Stomach smooth muscle (tissue), 2 donors: ENCODE results near the gene SNX17.
A peak's percentile ranks its signal among the peaks of the same experiment; 100 is the strongest.

Experiments used
- H3K27ac ChIP-seq: one replicate; pipeline ENCODE4 v1.7.0; 2013; ENCODE audit warnings: mild to moderate bottlenecking, low read length, inconsistent platforms
- H3K27me3 ChIP-seq, 2 donors: one replicate each; pipeline ENCODE4 v1.7.0; 2013; ENCODE audit warnings: low read length in 2 of 2; ENCODE audit not compliant: insufficient read depth in 2 of 2, control insufficient read depth in 1 of 2
- H3K36me3 ChIP-seq, 2 donors: one replicate each; pipeline ENCODE4 v1.7.0; 2013; ENCODE audit warnings: low read length in 2 of 2; ENCODE audit not compliant: control insufficient read depth in 2 of 2, insufficient read depth in 2 of 2
- H3K4me1 ChIP-seq: one replicate; pipeline ENCODE4 v1.7.0; 2013; ENCODE audit warnings: low read length; ENCODE audit not compliant: control insufficient read depth, insufficient read depth
- H3K4me3 ChIP-seq, 2 donors: one replicate each; pipeline ENCODE4 v1.7.0; 2013; ENCODE audit warnings: low read length in 2 of 2
- H3K9ac ChIP-seq, 2 donors: one replicate each; pipeline ENCODE4 v1.7.0; 2013; ENCODE audit warnings: low read length in 2 of 2, mild to moderate bottlenecking in 1 of 2
- H3K9me3 ChIP-seq, 2 donors: one replicate each; pipeline ENCODE4 v1.7.0; 2013; ENCODE audit warnings: low read length in 2 of 2; ENCODE audit not compliant: control insufficient read depth in 2 of 2
- donor health status: healthy.
- donor health status: Pancreatic carcinoma.

The SNX17 gene

GRCh38 chr2:27378809-27379290 lies 8.4 kb downstream of the SNX17 start:
- Histone ChIP-seq H3K9ac (peak overlapping the region in 1 of 2 donors; percentile 75), H3K4me3 (no peak overlapping the region), H3K36me3 (peaks cover 34 to 58% of the 10 kb centered on the region in 2 donors), H3K4me1 (peaks cover 21% of the 10 kb centered on the region), H3K27ac (no peak overlapping the region), H3K9me3 (no peaks in the 10 kb centered on the region), H3K27me3 (no peaks in the 10 kb centered on the region)

DNA sequence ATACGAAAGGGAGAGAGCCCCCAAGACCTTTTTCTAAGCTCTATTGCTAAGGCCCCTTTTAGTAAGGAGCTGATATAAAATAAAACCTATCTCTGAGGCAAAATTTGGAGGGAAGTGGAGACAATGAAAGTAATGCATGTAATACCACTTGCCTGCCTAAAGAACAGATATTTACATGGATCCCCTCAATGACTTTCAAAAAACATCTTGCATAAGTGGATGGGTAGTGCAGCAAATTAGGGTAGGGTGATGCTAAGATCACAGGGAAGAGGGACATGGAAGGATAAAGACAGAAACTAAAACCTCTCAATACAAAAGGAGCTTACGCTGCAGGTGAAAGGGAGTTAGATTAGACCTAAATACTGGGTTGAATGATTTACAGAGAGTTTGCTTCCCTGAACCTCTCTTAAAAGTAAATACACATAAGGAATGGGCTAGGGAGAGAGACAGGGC lies 9.0 kb downstream of the SNX17 start:
- Histone ChIP-seq H3K36me3 (peaks cover 37 to 58% of the 10 kb centered on the region in 2 donors), H3K4me3 (peak overlapping the region; percentile 65 to 83), H3K4me1 (peaks cover 21% of the 10 kb centered on the region), H3K27me3 (no peaks in the 10 kb centered on the region), H3K9ac (peak overlapping the region; percentile 22 to 75), H3K9me3 (no peaks in the 10 kb centered on the region), H3K27ac (peak overlapping the region; percentile 80)

DNA sequence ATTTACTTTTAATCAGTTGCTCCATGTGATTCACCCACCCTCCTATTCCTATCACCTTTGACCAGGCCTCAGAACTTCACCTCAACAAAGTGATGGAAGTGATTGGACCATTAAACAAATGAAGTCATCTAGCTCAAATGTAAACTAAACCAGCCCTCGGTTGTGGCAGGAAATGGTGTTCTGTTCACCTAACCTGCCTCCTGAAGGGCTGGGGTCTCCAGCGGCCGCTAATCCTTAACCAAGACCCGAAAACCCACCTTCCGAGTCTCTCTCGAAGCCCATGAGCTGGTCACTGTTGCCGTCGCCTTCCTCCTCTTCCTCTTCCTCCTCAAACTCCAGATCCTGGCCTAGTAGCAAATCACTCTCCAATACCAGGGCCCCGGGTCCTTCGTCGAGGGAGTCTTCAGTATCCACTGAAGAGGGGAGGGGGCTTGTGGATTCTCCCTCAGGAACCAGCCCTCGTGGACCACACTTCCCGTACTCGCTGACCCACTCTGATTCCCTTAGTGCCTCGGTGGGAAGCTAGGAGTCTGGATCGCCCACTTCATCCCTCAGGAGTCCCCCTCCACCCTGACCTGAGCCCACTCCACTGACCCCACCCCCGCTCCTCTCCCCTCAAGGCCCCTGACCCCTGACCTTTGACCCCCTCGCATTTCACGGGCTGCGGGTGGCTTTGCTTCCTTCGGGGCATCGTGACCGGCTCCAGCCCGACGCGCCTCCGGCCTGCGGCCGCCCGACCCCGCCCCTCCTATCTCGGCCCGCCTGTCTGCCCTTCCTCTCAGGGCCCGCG lies 9.6 kb downstream of the SNX17 start:
- peaks cover 38 to 57% of the 10 kb centered on the region in 2 donors for H3K36me3 ChIP-seq
- peak overlapping the region; percentile 65 to 83 for H3K4me3 ChIP-seq
- H3K27ac ChIP-seq, result peak overlapping the region; percentile 80
- no peaks in the 10 kb centered on the region for H3K9me3 ChIP-seq
- no peaks in the 10 kb centered on the region for H3K27me3 ChIP-seq
- H3K4me1 ChIP-seq, result peaks cover 21% of the 10 kb centered on the region
- H3K9ac ChIP-seq, result peak overlapping the region; percentile 75 to 92

- no peaks in the 10 kb centered on the region for H3K27me3 ChIP-seq
- no peaks in the 10 kb centered on the region for H3K9me3 ChIP-seq
- peaks cover 35 to 54% of the 10 kb centered on the region in 2 donors for H3K36me3 ChIP-seq
- peaks cover 21% of the 10 kb centered on the region for H3K4me1 ChIP-seq
- H3K27ac ChIP-seq, result peak within 1 kb of the TSS; percentile 94
- H3K9ac ChIP-seq, result peak within 1 kb of the TSS; percentile 88 to 92
- peak within 1 kb of the TSS; percentile 83 for H3K4me3 ChIP-seq
Measured at GRCh38 chr2:27380626-27381545, 10.5 kb downstream of the SNX17 start, which contains the start of gene ZNF513. Gene ZNF513 (minus strand): TSS chr2:27380734. CDS start chr2:27380526, 208 bp downstream.

DNA sequence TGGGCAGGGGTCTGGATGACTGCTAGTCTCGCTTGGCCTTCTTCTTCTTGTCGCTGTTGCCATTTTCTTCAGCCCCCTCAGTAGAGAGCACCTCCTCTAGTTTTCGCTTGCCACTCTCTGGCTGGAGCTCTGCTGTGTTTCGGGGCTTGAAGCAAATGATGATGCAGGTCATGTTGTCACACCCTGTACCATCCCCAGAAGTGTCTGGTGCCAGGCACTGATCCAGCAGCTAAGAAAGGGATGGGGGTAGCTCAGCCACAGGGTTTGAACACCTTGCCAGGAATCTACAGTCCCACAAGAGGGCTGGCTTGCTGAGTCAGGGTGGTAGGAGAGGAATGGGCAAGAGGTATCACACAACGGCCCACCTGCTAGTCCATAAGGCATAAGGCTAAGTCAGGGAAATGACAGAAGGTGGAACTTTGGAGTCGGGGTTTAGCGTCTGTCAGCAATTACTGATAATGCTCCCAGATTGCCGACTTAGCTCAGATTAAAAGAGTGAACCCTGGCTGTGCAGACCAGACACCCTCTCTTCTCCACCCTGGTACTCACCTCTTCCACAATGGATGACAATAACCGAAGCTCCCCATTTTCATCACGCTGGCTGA lies 11.3 kb downstream of the SNX17 start:
- Histone ChIP-seq H3K27me3 (no peaks in the 10 kb centered on the region), H3K36me3 (peaks cover 27 to 48% of the 10 kb centered on the region in 2 donors), H3K4me1 (peaks cover 21% of the 10 kb centered on the region), H3K9ac (peak overlapping the region in 1 of 2 donors; percentile 21), H3K4me3 (peak overlapping the region in 1 of 2 donors; percentile 83), H3K9me3 (no peaks in the 10 kb centered on the region), H3K27ac (peak overlapping the region; percentile 94)

- Histone ChIP-seq H3K27me3 (no peaks in the 10 kb centered on the region), H3K27ac (no peak overlapping the region), H3K36me3 (peaks cover 1 to 2% of the 10 kb centered on the region in 2 donors)
Measured at GRCh38 chr2:27390822-27391679, 20.6 kb downstream of the SNX17 start.

GRCh38 chr2:27393225-27393624 lies 22.8 kb downstream of the SNX17 start:
- H3K9me3 ChIP-seq, result no peaks in the 10 kb centered on the region
- peaks cover 0 to 2% of the 10 kb centered on the region in 2 donors for H3K36me3 ChIP-seq
- no peak overlapping the region for H3K9ac ChIP-seq
- no peak overlapping the region for H3K27ac ChIP-seq
- no peak overlapping the region for H3K4me3 ChIP-seq
- no peaks in the 10 kb centered on the region for H3K27me3 ChIP-seq
- no peaks in the 10 kb centered on the region for H3K4me1 ChIP-seq

More at GRCh38 chr2:27390822-27391679, 20.6 kb downstream of the SNX17 start:
- Histone ChIP-seq H3K4me1 (no peaks in the 10 kb centered on the region), H3K4me3 (no peak overlapping the region), H3K9me3 (no peaks in the 10 kb centered on the region), H3K9ac (no peak overlapping the region)

DNA sequence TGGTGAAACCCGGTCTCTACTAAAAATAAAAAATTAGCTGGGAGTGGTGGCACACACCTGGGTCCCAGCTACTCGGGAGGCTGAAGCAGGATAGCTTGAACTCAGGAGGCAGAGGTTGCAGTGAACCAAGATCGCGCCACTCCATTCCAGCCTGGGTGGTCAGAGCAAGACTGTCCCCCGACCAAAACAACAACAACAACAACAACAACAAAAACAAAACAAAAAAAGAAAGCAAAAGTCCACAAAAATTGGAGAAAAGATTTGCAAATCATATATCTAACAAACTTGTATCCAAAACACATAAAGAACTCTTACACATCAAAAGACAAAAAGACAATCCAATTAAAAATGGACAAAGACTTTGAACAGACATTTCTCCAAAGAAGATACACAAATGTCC lies 28.5 kb downstream of the SNX17 start:
- H3K36me3 ChIP-seq, result no peaks in the 10 kb centered on the region
- no peak overlapping the region for H3K9ac ChIP-seq
- H3K4me3 ChIP-seq, result no peak overlapping the region

DNA sequence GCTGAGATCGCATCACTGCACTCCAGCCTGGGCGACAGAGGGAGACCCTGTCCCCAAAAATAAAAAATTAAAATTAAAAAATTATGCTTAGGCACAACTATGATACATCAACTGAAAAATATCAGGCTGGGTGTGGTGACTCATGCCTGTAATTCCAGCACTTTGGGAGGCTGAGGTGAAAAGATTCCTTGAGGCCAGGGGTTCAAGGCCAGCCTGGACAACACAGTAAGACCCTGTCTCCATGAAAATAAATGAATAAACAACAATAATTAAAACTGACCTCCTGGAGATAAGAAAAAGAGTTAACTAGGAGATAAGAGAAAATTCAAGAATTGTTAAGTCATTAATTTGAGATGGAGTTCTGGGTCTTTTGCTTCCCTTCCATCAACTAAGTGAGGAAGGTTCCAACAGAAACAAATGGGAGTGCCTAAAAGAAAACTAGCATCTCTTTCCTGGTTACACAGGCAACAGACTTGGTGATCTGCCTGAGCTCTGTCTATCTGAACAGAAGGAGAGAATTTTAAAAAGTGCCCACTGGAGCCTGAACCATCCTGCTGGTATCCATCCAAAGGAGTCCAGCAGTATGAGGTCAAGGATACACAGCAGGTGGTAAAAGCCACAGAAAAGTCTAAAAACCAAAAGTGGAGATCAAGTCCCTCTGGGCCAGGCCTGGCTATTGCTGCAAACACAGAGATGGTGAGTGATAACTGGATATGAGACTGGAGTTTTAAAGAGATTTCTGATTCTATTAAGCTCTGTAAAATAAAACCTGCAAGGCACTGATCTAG lies 30.1 kb downstream of the SNX17 start:
- Histone ChIP-seq H3K9me3 (no peaks in the 10 kb centered on the region), H3K36me3 (no peaks in the 10 kb centered on the region), H3K9ac (no peak overlapping the region), H3K27me3 (no peaks in the 10 kb centered on the region), H3K4me3 (no peak overlapping the region), H3K4me1 (no peaks in the 10 kb centered on the region), H3K27ac (no peak overlapping the region)

More for the DNA sequence above, 28.5 kb downstream of the SNX17 start:
- no peaks in the 10 kb centered on the region for H3K27me3 ChIP-seq
- H3K4me1 ChIP-seq, result no peaks in the 10 kb centered on the region
- no peaks in the 10 kb centered on the region for H3K9me3 ChIP-seq
- H3K27ac ChIP-seq, result no peak overlapping the region
